ENCODE measurements around the gene CD2AP. TPM values are rescaled to one million over a fixed set of nuclear protein-coding genes. Genes with fewer than 3 reads are reported as not detected.

CD2AP gene
- polyA plus RNA-seq, 1 experiment: 12.5 TPM

DNA sequence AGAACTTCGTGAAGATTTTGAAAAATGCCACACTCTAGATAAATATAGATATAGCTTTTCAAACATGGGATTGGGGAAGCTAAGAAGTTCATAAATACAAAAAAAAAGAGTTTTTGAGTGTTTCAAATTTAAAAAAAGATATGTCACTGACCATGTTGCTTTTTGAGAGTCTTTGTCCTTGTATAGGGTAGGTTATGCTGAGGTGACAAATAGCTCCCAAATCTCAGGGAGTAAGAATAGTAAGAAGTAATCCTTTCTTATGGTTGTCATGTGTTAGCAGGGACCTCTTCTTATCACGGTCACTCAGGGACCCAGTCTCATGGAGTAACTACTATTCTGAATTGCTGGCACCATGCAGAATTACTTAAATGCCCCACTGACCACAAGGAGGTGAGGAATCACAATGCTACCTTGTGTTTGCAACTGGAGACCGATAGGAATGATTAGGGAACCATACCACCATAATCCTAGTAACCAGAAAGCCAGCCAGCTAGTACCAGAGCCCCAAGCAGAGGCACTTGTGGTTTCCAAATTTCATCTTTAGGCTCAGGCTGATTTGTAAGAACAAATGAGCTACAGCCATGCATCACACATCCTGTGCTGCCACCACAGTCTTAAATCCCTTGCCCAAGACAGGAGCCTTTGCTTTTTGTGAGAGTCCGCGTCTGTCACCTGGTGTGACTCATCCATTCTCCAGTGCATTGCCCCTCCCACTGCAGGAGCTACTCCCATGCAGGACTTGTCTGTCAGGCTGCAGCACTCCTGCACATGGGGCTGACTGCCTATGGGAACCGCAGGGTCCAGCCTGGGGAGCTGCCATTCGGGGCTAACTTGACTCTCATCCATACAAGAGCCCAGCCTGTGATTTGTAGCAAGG is 178.4 kb downstream of the CD2AP start:
- Histone ChIP-seq H3K4me3 (ENCODE audit: low read depth, low read length) (no peak overlapping the region), H3K9me3 (ENCODE audit: control insufficient read depth, insufficient read depth, low read length) (no peaks in the 10 kb centered on the region), H3K27ac (ENCODE audit: low read depth, low read length) (no peak overlapping the region), H3K27me3 (ENCODE audit: control insufficient read depth, insufficient read depth, low read length) (peaks cover 3% of the 10 kb centered on the region)
- TF ChIP-seq, protein P1, sequence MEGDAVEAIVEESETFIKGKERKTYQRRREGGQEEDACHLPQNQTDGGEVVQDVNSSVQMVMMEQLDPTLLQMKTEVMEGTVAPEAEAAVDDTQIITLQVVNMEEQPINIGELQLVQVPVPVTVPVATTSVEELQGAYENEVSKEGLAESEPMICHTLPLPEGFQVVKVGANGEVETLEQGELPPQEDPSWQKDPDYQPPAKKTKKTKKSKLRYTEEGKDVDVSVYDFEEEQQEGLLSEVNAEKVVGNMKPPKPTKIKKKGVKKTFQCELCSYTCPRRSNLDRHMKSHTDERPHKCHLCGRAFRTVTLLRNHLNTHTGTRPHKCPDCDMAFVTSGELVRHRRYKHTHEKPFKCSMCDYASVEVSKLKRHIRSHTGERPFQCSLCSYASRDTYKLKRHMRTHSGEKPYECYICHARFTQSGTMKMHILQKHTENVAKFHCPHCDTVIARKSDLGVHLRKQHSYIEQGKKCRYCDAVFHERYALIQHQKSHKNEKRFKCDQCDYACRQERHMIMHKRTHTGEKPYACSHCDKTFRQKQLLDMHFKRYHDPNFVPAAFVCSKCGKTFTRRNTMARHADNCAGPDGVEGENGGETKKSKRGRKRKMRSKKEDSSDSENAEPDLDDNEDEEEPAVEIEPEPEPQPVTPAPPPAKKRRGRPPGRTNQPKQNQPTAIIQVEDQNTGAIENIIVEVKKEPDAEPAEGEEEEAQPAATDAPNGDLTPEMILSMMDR (IDR thresholded peaks at IDR 0.05; ENCODE audit: low read depth, low read length): no peak
- no peak for DNase-seq (ENCODE audit: low read depth, low spot score)
- POLR2A ChIA-PET: no interaction called here
- CTCF ChIA-PET: interaction anchor here (0.6 kb wide), 1 partner anchor 24 kb away, joined by 3 read pairs; no protein-coding TSS in a partner anchor

DNA sequence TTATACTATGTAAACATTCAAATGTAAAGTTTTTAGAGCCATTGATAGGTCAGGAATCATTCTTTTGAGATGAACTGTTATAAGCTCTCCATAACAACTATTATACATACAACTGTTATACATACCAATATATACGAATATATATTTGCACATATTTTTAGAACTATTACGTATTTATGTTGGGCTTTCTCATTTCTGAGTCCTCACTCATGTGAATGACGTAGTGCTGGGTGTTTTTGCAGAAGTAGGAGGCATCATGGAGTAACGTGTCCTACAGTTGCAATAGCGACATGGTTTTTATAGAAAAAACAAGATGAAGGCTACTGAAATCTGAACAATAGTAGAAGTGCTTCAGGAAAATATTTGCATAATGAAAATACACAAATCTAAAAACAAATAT is 184.4 kb downstream of the CD2AP start:
- no peak overlapping the region for H3K4me3 ChIP-seq (ENCODE audit: low read depth, low read length)
- TF ChIP-seq, protein P1 (IDR thresholded peaks at IDR 0.05; ENCODE audit: low read depth, low read length): no peak
- no peak overlapping the region for H3K27ac ChIP-seq (ENCODE audit: low read depth, low read length)
- H3K9me3 ChIP-seq (ENCODE audit: control insufficient read depth, insufficient read depth, low read length): no peaks in the 10 kb centered on the region
- CTCF ChIA-PET: no interaction called here
- no peak for DNase-seq (ENCODE audit: low read depth, low spot score)
- POLR2A ChIA-PET: no interaction called here
- H3K27me3 ChIP-seq (ENCODE audit: control insufficient read depth, insufficient read depth, low read length): no peaks in the 10 kb centered on the region

DNA sequence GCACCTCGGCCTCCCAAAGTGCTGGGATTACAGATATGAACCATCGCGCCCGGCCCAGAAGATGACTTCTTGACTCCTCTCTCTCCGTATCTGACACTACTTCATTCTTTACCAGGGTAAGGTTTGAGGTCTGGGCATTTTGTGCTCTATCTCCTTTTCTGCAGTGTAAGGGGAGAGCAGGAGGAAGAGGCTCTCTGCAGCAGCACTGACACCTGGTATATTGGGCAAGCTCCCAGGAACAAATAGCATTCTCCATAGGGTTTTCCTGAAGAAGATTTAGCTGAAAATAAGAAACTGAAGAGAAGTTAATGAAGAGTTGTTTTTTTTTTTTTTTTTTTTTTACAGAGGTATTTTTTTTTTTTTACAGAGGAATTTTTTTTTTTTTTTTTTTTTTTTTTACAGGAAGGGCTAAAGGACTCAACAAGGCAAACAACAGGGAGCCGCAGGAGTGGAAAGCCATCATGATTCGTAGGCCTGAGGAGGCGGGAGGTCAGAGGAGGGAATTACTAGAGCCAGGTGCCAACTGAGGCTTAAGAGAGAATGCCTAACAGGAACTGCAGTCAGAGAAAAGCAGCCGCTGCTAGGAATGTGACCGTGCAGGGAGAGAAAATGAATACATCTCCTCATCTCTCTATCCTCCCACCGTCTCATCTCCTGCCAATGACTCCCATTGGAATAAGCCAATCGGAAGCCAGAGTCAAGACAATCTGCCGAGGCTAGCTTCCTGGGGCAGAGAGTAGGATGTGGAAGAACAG is 186.1 kb downstream of the CD2AP start:
- Histone ChIP-seq H3K27me3 (ENCODE audit: control insufficient read depth, insufficient read depth, low read length) (no peaks in the 10 kb centered on the region), H3K9me3 (ENCODE audit: control insufficient read depth, insufficient read depth, low read length) (no peaks in the 10 kb centered on the region), H3K4me3 (ENCODE audit: low read depth, low read length) (no peak overlapping the region), H3K27ac (ENCODE audit: low read depth, low read length) (no peak overlapping the region)
- TF ChIP-seq, protein P1 (IDR thresholded peaks at IDR 0.05; ENCODE audit: low read depth, low read length): no peak
- DNase-seq (ENCODE audit: low read depth, low spot score): no peak
- ChIA-PET POLR2A (no interaction called here), CTCF (no interaction called here)

DNA sequence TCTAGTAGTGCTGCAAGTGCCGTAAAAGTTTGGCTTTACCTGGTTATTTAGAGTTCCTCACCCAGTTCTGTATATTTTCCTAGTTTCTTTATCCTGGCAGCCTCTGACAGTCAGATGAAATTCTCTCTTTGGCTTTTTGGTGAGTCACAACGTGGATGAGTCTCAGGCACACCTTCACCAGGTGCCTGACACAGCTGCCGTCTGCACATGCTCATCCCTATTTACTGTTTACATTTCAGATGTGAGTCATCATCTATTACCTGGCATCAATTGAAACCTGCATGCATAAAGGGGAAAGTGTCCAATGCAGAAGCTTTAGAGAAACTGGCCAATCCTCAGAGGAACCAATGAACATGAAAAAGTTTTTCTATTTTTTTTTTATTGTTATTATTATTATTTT is 187.5 kb downstream of the CD2AP start:
- CTCF ChIA-PET: no interaction called here
- no peaks in the 10 kb centered on the region for H3K27me3 ChIP-seq (ENCODE audit: control insufficient read depth, insufficient read depth, low read length)

More for the DNA sequence above, 187.5 kb downstream of the CD2AP start:
- no peaks in the 10 kb centered on the region for H3K9me3 ChIP-seq (ENCODE audit: control insufficient read depth, insufficient read depth, low read length)
- H3K4me3 ChIP-seq (ENCODE audit: low read depth, low read length): no peak overlapping the region
- POLR2A ChIA-PET: no interaction called here
- TF ChIP-seq, protein P1 (IDR thresholded peaks at IDR 0.05; ENCODE audit: low read depth, low read length): no peak
- no peak overlapping the region for H3K27ac ChIP-seq (ENCODE audit: low read depth, low read length)
- no peak for DNase-seq (ENCODE audit: low read depth, low spot score)
